ENCODE measurements around the gene KCNQ1. TPM values are rescaled to one million over a fixed set of nuclear protein-coding genes. Genes with fewer than 3 reads are reported as not detected.
A peak's percentile ranks its signal among the peaks of the same experiment; 100 is the strongest.

KCNQ1 gene
- total RNA-seq, 3 donors from 2014 or later (not counting 1 experiment from before 2014, with no cell fraction given) = 1.9 to 7.8 (median 3.3) TPM

- no peak for ATAC-seq
- Histone ChIP-seq H3K9me3 (ENCODE audit: control insufficient read depth, insufficient read depth, low read length) (no peaks in the 10 kb centered on the region), H3K27me3 (ENCODE audit: control insufficient read depth, insufficient read depth, low read length) (peaks cover 23% of the 10 kb centered on the region), H3K4me3 (ENCODE audit: low read length) (no peak overlapping the region), H3K4me1 (ENCODE audit: control insufficient read depth, insufficient read depth, low read length) (peaks cover 23% of the 10 kb centered on the region), H3K36me3 (ENCODE audit: control insufficient read depth, insufficient read depth, low read length) (no peaks in the 10 kb centered on the region), H3K27ac (ENCODE audit: low read length) (no peak overlapping the region)
- WGBS (ENCODE audit: insufficient coverage) = 90% methylated on average over 11 of the region's 11 CpGs
- Mint-ChIP-seq H3K4me1 (peaks cover 19 to 26% of the 10 kb centered on the region in 2 donors), H3K27ac (no peak overlapping the region), H3K4me3 (no peak overlapping the region), H3K27me3 (ENCODE audit: low read depth in 2 of 2) (peaks cover 50 to 51% of the 10 kb centered on the region in 2 donors), H3K9me3 (no peaks in the 10 kb centered on the region), H3K36me3 (no peaks in the 10 kb centered on the region)
- intact Hi-C loops (cut with micrococcal nuclease) = no loop called here
- no peak for DNase-seq
- no peak for TF ChIP-seq CTCF (IDR thresholded peaks at IDR 0.05)
Measured at GRCh38 chr11:2865922-2866577, 421.2 kb downstream of the KCNQ1 start.

- peaks cover 31% of the 10 kb centered on the region for H3K4me1 ChIP-seq (ENCODE audit: control insufficient read depth, insufficient read depth, low read length)
- TF ChIP-seq CTCF (IDR thresholded peaks at IDR 0.05) = no peak
- intact Hi-C loops (cut with micrococcal nuclease) = no loop called here
- DNase-seq (no peak), ATAC-seq (no peak)
- no peaks in the 10 kb centered on the region for H3K9me3 ChIP-seq (ENCODE audit: control insufficient read depth, insufficient read depth, low read length)
- no peak overlapping the region for H3K4me3 ChIP-seq (ENCODE audit: low read length)
- peak overlapping the region; percentile 14 for H3K4me3 Mint-ChIP-seq
- peaks cover 29 to 34% of the 10 kb centered on the region in 2 donors for H3K4me1 Mint-ChIP-seq
- no peaks in the 10 kb centered on the region for H3K9me3 Mint-ChIP-seq
- 91% methylated on average over 5 of the region's 5 CpGs for WGBS (ENCODE audit: insufficient coverage)
- no peaks in the 10 kb centered on the region for H3K36me3 ChIP-seq (ENCODE audit: control insufficient read depth, insufficient read depth, low read length)
- H3K36me3 Mint-ChIP-seq = no peaks in the 10 kb centered on the region
- H3K27me3 Mint-ChIP-seq (ENCODE audit: low read depth in 2 of 2) = peaks cover 54 to 60% of the 10 kb centered on the region in 2 donors
- peaks cover 19% of the 10 kb centered on the region for H3K27me3 ChIP-seq (ENCODE audit: control insufficient read depth, insufficient read depth, low read length)
- no peak overlapping the region for H3K27ac ChIP-seq (ENCODE audit: low read length)
- H3K27ac Mint-ChIP-seq = no peak overlapping the region
Measured at GRCh38 chr11:2867142-2867541, 422.3 kb downstream of the KCNQ1 start.

GRCh38 chr11:2867722-2868505 lies 423.1 kb downstream of the KCNQ1 start:
- H3K27me3 ChIP-seq (ENCODE audit: control insufficient read depth, insufficient read depth, low read length) = peaks cover 19% of the 10 kb centered on the region
- no peak overlapping the region for H3K27ac Mint-ChIP-seq
- H3K4me1 ChIP-seq (ENCODE audit: control insufficient read depth, insufficient read depth, low read length) = peaks cover 31% of the 10 kb centered on the region
- H3K36me3 Mint-ChIP-seq = no peaks in the 10 kb centered on the region
- H3K4me3 Mint-ChIP-seq = peak overlapping the region; percentile 84
- H3K4me3 ChIP-seq (ENCODE audit: low read length) = no peak overlapping the region
- H3K36me3 ChIP-seq (ENCODE audit: control insufficient read depth, insufficient read depth, low read length) = no peaks in the 10 kb centered on the region
- H3K27ac ChIP-seq (ENCODE audit: low read length) = no peak overlapping the region
- no peaks in the 10 kb centered on the region for H3K9me3 Mint-ChIP-seq
- H3K4me1 Mint-ChIP-seq = peaks cover 29 to 34% of the 10 kb centered on the region in 2 donors
- DNase-seq (no peak), ATAC-seq (peak in 1 of 3 donors; percentile 31)
- peaks cover 54 to 60% of the 10 kb centered on the region in 2 donors for H3K27me3 Mint-ChIP-seq (ENCODE audit: low read depth in 2 of 2)
- WGBS (ENCODE audit: insufficient coverage) = 40% methylated on average over 23 of the region's 25 CpGs
- intact Hi-C loops (cut with micrococcal nuclease) = no loop called here
- TF ChIP-seq CTCF (IDR thresholded peaks at IDR 0.05) = no peak
- H3K9me3 ChIP-seq (ENCODE audit: control insufficient read depth, insufficient read depth, low read length) = no peaks in the 10 kb centered on the region
